A549 (cell line): Measurements from ENCODE around the gene ROBO1.

ENCODE experiments used
- MAX ChIP-seq: IDR thresholded peaks from 2 replicates; pipeline ENCODE4 v1.6.1; 2012
- SMC3 ChIP-seq: fragments of >200 bp; sonication (Bioruptor Twin); formaldehyde crosslinking; IDR thresholded peaks from 3 replicates; pipeline ENCODE4 v1.6.1; 2018; ENCODE audit warnings: inconsistent platforms

- no peak for TF ChIP-seq SMC3
- TF ChIP-seq MAX: no peak
Measured at GRCh38 chr3:79183496-79183895, 584.3 kb downstream of the ROBO1 start.
